Measurements from ENCODE around the gene FAM199X.

Gene FAM199X

GRCh38 chrX:104168127-104168526, 1.9 kb downstream of the FAM199X start:
- Histone ChIP-seq H3K27me3 (ENCODE audit: insufficient read depth, poor library complexity, severe bottlenecking) (no peaks in the 10 kb centered on the region), H3K27ac (replicated peaks) (no peak overlapping the region), H3K4me3 (replicated peaks; ENCODE audit: insufficient read depth, low read length) (no peak overlapping the region; the same call in 1 of the 2 replicates)
- DNase-seq (ENCODE audit: low read depth in 1 of 2, low spot score in 1 of 2) = no peak
- TF ChIP-seq CTCF (IDR thresholded peaks at IDR 0.05; ENCODE audit: insufficient read depth, low read length) (no peak), GABPA (IDR thresholded peaks at IDR 0.05; ENCODE audit: low read depth) (no peak), REST (IDR thresholded peaks at IDR 0.05; ENCODE audit: insufficient replicate concordance, low read depth) (no peak), POLR2AphosphoS5 (IDR thresholded peaks at IDR 0.05; ENCODE audit: low read depth) (no peak), SPI1 (IDR thresholded peaks at IDR 0.05; ENCODE audit: borderline replicate concordance, low read depth) (no peak)

DNA sequence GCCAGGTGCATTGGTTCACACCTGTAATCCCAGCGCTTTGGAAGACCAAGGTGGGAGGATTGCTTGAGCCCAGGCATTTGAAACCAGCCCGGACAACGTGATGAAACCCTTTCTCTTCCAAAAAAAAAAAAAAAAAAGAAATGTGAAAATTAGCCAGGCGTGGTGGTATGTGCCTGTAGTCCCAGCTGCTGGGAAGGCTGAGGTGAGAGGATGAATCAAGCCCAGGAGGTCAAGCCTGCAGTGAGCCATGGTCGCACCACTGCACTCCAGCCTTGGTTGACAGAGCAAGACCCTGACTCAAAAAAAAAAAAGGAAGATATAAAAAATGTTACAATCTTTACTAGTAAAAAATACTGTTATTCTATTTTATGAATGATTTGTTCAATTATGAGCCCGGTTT, 5.9 kb downstream of the FAM199X start:
- no peak for TF ChIP-seq SPI1 (IDR thresholded peaks at IDR 0.05; ENCODE audit: borderline replicate concordance, low read depth)
- no peak for DNase-seq (ENCODE audit: low read depth in 1 of 2, low spot score in 1 of 2)
- H3K27ac ChIP-seq (replicated peaks) = no peak overlapping the region
- no peaks in the 10 kb centered on the region for H3K27me3 ChIP-seq (ENCODE audit: insufficient read depth, poor library complexity, severe bottlenecking)
- H3K4me3 ChIP-seq (replicated peaks; ENCODE audit: insufficient read depth, low read length) = no peak overlapping the region

DNA sequence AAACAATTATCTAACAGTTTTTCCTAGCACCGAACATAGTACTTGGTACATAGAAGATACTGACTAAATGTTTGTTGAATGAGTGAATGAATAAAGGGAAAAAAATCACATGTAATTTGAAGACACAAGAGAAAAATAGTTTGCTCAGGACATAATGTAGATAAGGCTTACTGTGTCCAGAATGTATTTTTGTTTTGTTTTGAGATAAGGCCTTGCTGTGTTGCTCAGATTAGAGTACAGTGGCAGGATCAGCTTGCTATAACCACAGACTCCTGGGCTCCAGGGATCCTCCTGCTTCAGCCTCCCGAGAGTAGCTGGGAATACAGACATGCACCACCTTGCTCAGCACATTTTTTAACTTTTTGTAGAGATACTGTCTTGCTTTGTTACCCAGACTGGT, 6.5 kb downstream of the FAM199X start:
- no peak for DNase-seq (ENCODE audit: low read depth in 1 of 2, low spot score in 1 of 2)
- no peak for TF ChIP-seq GABPA (IDR thresholded peaks at IDR 0.05; ENCODE audit: low read depth)
- TF ChIP-seq SPI1 (IDR thresholded peaks at IDR 0.05; ENCODE audit: borderline replicate concordance, low read depth) = no peak
- no peak for TF ChIP-seq POLR2AphosphoS5 (IDR thresholded peaks at IDR 0.05; ENCODE audit: low read depth)
- TF ChIP-seq CTCF (IDR thresholded peaks at IDR 0.05; ENCODE audit: insufficient read depth, low read length) = no peak
- TF ChIP-seq REST (IDR thresholded peaks at IDR 0.05; ENCODE audit: insufficient replicate concordance, low read depth) = no peak
- Histone ChIP-seq H3K4me3 (replicated peaks; ENCODE audit: insufficient read depth, low read length) (no peak overlapping the region), H3K27me3 (ENCODE audit: insufficient read depth, poor library complexity, severe bottlenecking) (no peaks in the 10 kb centered on the region), H3K27ac (replicated peaks) (no peak overlapping the region)

DNA sequence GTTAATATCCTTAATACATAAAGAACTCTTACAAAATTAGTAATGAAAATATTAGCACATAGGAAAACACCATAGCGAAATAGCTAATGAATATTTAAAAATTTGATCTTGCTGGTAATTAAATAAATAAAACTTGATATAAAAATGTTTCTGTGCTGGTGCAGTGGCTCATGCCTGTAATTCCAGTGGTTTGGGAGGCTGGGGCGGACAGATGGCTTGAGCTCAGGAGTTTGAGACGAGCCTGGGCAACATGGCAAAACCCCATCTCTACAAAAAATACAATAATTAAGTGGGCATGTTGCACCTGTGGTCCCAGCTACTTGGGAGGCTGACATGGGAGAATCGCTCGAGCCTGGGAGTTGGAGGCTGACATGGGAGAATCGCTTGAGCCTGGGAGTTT, 7.6 kb downstream of the FAM199X start:
- DNase-seq (ENCODE audit: low read depth in 1 of 2, low spot score in 1 of 2) = no peak
- no peak overlapping the region for H3K4me3 ChIP-seq (replicated peaks; ENCODE audit: insufficient read depth, low read length)
- H3K27me3 ChIP-seq (ENCODE audit: insufficient read depth, poor library complexity, severe bottlenecking) = no peaks in the 10 kb centered on the region
- TF ChIP-seq POLR2AphosphoS5 (IDR thresholded peaks at IDR 0.05; ENCODE audit: low read depth) (no peak), SPI1 (IDR thresholded peaks at IDR 0.05; ENCODE audit: borderline replicate concordance, low read depth) (no peak), REST (IDR thresholded peaks at IDR 0.05; ENCODE audit: insufficient replicate concordance, low read depth) (no peak), GABPA (IDR thresholded peaks at IDR 0.05; ENCODE audit: low read depth) (no peak), CTCF (IDR thresholded peaks at IDR 0.05; ENCODE audit: insufficient read depth, low read length) (no peak)
- H3K27ac ChIP-seq (replicated peaks) = no peak overlapping the region
